ACC112 (cell line): ENCODE data around the gene AKR1B1.
A peak's percentile ranks its signal among the peaks of the same experiment; 100 is the strongest.

Experiments used
- H2AFZ ChIP-seq: fragments of 200-600 bp; sonication (generic); one replicate; pipeline ENCODE4 v1.6.0; 2017; ENCODE audit warnings: antibody characterized with exemption, low read length; ENCODE audit not compliant: unreplicated experiment
- H3K27ac ChIP-seq: fragments of 200-600 bp; sonication (generic); 2 replicates; pipeline ENCODE4 v1.5.1; 2014; ENCODE audit warnings: low read depth, mild to moderate bottlenecking, antibody characterized with exemption, low read length, moderate library complexity
- H3K27me3 ChIP-seq: fragments of 200-600 bp; sonication (generic); 2 replicates; pipeline ENCODE4 v1.6.1; 2014; ENCODE audit warnings: mild to moderate bottlenecking, antibody characterized with exemption, low read length, moderate library complexity, mixed read lengths; ENCODE audit not compliant: insufficient read depth
- H3K36me3 ChIP-seq: fragments of 200-600 bp; sonication (generic); 2 replicates; pipeline ENCODE4 v1.6.1; 2016; ENCODE audit warnings: mild to moderate bottlenecking, antibody characterized with exemption, low read length, moderate library complexity, mixed read lengths; ENCODE audit not compliant: insufficient read depth
- H3K4me1 ChIP-seq: fragments of 200-600 bp; sonication (generic); one replicate; pipeline ENCODE4 v1.6.1; 2016; ENCODE audit warnings: low read length, mixed read lengths; ENCODE audit not compliant: insufficient read depth, unreplicated experiment, control insufficient read depth
- H3K4me3 ChIP-seq: fragments of 200-600 bp; sonication (generic); 2 replicates; pipeline ENCODE4 v1.5.1; 2014; ENCODE audit warnings: mild to moderate bottlenecking, low read depth, low read length
- H3K79me2 ChIP-seq: fragments of 200-600 bp; sonication (generic); one replicate; pipeline ENCODE4 v1.6.0; 2016; ENCODE audit warnings: low read length; ENCODE audit not compliant: control insufficient read depth, unreplicated experiment, insufficient read depth

AKR1B1 gene

GRCh38 chr7:134470864-134471263 is 12.0 kb upstream of the AKR1B1 start:
- Histone ChIP-seq H3K79me2 (no peaks in the 10 kb centered on the region), H3K4me1 (peaks cover 33% of the 10 kb centered on the region), H2AFZ (no peak overlapping the region), H3K36me3 (no peaks in the 10 kb centered on the region), H3K27ac (no peak overlapping the region), H3K27me3 (no peaks in the 10 kb centered on the region), H3K4me3 (no peak overlapping the region)

GRCh38 chr7:134469622-134470021 is 10.7 kb upstream of the AKR1B1 start:
- Histone ChIP-seq H3K27me3 (no peaks in the 10 kb centered on the region), H3K4me3 (no peak overlapping the region), H3K79me2 (no peaks in the 10 kb centered on the region), H3K27ac (no peak overlapping the region), H3K36me3 (peaks cover 4% of the 10 kb centered on the region; the same call in 1 of the 2 replicates), H3K4me1 (peaks cover 32% of the 10 kb centered on the region), H2AFZ (no peak overlapping the region)

DNA sequence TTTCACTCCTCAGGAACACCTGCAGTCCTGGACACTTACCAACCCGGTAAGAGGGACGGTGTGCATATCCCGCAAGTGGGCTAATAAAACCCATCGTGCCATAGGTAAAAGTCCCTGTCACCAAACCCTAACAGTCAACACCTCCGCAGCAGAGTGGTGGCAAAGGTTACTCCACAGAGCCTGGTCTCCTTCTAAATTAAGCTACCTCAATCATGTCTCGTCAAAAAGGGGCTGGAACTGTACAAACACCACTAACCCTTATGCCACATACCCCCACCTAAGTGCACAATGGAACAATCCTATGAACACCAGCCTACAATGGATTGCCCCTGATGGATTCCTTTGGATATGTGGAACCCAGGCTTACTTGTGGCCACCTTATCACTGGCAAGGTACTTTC is 9.6 kb upstream of the AKR1B1 start:
- Histone ChIP-seq H3K36me3 (peaks cover 4% of the 10 kb centered on the region; the same call in 1 of the 2 replicates), H3K4me1 (peaks cover 20% of the 10 kb centered on the region), H3K27ac (no peak overlapping the region), H3K27me3 (no peaks in the 10 kb centered on the region), H3K79me2 (no peaks in the 10 kb centered on the region), H3K4me3 (no peak overlapping the region), H2AFZ (no peak overlapping the region)

GRCh38 chr7:134468054-134468453 is 9.2 kb upstream of the AKR1B1 start:
- peaks cover 18% of the 10 kb centered on the region for H3K4me1 ChIP-seq
- H3K27me3 ChIP-seq = no peaks in the 10 kb centered on the region
- peaks cover 4% of the 10 kb centered on the region; the same call in 1 of the 2 replicates for H3K36me3 ChIP-seq
- no peak overlapping the region for H3K27ac ChIP-seq
- no peaks in the 10 kb centered on the region for H3K79me2 ChIP-seq
- no peak overlapping the region for H2AFZ ChIP-seq
- no peak overlapping the region for H3K4me3 ChIP-seq

DNA sequence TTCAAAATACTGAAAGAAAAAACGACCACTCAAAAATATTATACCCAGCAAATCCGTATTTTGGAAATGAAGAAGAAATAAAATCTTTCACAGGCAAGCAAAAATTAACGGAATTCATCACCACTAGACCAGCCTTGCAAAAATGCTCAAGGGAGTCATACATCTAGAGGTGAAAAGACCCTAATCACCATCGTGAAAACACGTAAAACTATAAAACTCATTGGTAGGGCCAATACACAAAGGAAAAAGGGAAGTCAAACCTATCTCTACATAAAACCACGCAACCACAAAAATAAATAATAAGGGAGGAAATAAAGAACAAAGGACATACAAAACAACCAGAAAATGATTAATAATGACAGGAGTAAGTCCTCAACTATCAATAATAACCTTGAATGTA is 6.6 kb upstream of the AKR1B1 start:
- H3K36me3 ChIP-seq = peaks cover 4% of the 10 kb centered on the region; the same call in 1 of the 2 replicates
- H3K27me3 ChIP-seq = no peaks in the 10 kb centered on the region
- no peak overlapping the region for H3K27ac ChIP-seq
- no peaks in the 10 kb centered on the region for H3K79me2 ChIP-seq
- H2AFZ ChIP-seq = no peak overlapping the region
- H3K4me1 ChIP-seq = peaks cover 17% of the 10 kb centered on the region
- no peak overlapping the region for H3K4me3 ChIP-seq

- no peak overlapping the region for H3K27ac ChIP-seq
- no peaks in the 10 kb centered on the region for H3K27me3 ChIP-seq
- H3K36me3 ChIP-seq = peaks cover 4% of the 10 kb centered on the region; the same call in 1 of the 2 replicates
- no peak overlapping the region for H2AFZ ChIP-seq
- no peaks in the 10 kb centered on the region for H3K79me2 ChIP-seq
- no peak overlapping the region for H3K4me3 ChIP-seq
- H3K4me1 ChIP-seq = peaks cover 27% of the 10 kb centered on the region
Observed at GRCh38 chr7:134464496-134464895, 5.6 kb upstream of the AKR1B1 start.

GRCh38 chr7:134463751-134464150 is 4.9 kb upstream of the AKR1B1 start:
- peaks cover 30% of the 10 kb centered on the region for H3K4me1 ChIP-seq
- H3K27ac ChIP-seq = no peak overlapping the region
- H3K79me2 ChIP-seq = peaks cover under 1% of the 10 kb centered on the region
- peaks cover 4% of the 10 kb centered on the region; the same call in 1 of the 2 replicates for H3K36me3 ChIP-seq
- H3K4me3 ChIP-seq = no peak overlapping the region
- H3K27me3 ChIP-seq = no peaks in the 10 kb centered on the region
- H2AFZ ChIP-seq = no peak overlapping the region

GRCh38 chr7:134462337-134462925 is 3.5 kb upstream of the AKR1B1 start:
- 0 out of 2 replicates have a peak overlapping the region, but pooled peaks have one; percentile 0 for H3K4me3 ChIP-seq
- no peaks in the 10 kb centered on the region for H3K27me3 ChIP-seq
- H3K79me2 ChIP-seq = peaks cover 14% of the 10 kb centered on the region
- peak overlapping the region; percentile 10 for H2AFZ ChIP-seq
- peaks cover 5% of the 10 kb centered on the region; the same call in 1 of the 2 replicates for H3K36me3 ChIP-seq
- peaks cover 33% of the 10 kb centered on the region for H3K4me1 ChIP-seq
- peak overlapping the region; percentile 65 for H3K27ac ChIP-seq

DNA sequence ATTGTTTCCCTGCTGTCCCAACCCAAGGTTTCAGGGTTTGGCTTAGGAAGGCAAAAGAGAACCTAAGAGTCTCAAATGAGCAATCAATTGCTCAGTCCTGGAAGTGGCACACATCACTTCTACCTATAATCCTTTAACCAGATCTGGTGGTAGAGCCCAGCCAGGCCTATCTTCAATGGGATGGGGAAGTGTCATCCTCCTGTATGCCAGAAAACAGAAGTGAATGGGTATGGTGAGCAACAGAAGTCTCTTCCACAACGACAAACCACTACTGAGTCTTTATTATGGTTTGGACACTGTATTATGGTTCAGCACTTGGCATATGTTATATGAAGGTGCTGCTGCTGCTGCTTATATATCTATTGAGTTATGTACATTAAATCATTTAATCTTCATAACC is 3.0 kb upstream of the AKR1B1 start:
- peaks cover 19% of the 10 kb centered on the region for H3K79me2 ChIP-seq
- peaks cover 10% of the 10 kb centered on the region; the same call in 1 of the 2 replicates for H3K36me3 ChIP-seq
- peak overlapping the region; percentile 0 for H2AFZ ChIP-seq
- H3K4me3 ChIP-seq = 0 out of 2 replicates have a peak overlapping the region, but pooled peaks have one; percentile 0
- no peaks in the 10 kb centered on the region for H3K27me3 ChIP-seq
- peaks cover 38% of the 10 kb centered on the region for H3K4me1 ChIP-seq
- peak overlapping the region; percentile 65 for H3K27ac ChIP-seq

DNA sequence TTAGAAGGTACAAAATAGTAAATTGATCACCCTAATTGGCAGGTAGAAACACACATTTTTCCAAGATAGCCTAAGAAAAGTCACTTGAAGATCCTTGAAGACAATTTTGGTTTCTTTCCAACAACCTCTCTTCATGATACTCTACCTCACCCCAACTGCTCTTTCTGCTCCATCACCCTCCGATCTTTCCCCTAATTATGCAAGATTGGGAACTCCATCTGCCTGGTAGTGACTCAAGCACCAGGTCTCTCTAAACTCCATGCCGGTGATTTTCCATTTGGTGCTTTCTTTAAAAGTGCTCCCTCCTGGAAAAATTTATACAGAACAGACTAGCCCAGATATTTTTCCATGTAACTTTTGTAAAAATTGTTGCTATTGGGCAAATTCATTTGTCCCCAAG is 1.1 kb upstream of the AKR1B1 start:
- Histone ChIP-seq H3K27ac (peak overlapping the region; percentile 38; the same call in 1 of the 2 replicates), H3K36me3 (peaks cover 11% of the 10 kb centered on the region), H3K27me3 (no peaks in the 10 kb centered on the region), H3K4me1 (peaks cover 42% of the 10 kb centered on the region), H3K4me3 (peak overlapping the region; percentile 82; the same call in 1 of the 2 replicates), H3K79me2 (peaks cover 36% of the 10 kb centered on the region), H2AFZ (no peak overlapping the region)

GRCh38 chr7:134458341-134458805 is 527 bp downstream of the AKR1B1 start:
- Histone ChIP-seq H3K79me2 (peaks cover 52% of the 10 kb centered on the region), H3K27ac (peak overlapping the region; percentile 49), H3K4me1 (peaks cover 51% of the 10 kb centered on the region), H3K4me3 (peak overlapping the region; percentile 82), H3K36me3 (peaks cover 11% of the 10 kb centered on the region), H3K27me3 (no peaks in the 10 kb centered on the region), H2AFZ (peak overlapping the region; percentile 76)
